ENCODE results near the gene PNMT.
"Not testable (repeated sequence)": the region's sequence is repeated elsewhere in the genome, so short reads cannot be mapped to it uniquely, and the experiment has no call there.

PNMT gene

GRCh38 chr17:39688945-39689344, 20.7 kb downstream of the PNMT start:
- DNase-seq, result no peak

GRCh38 chr17:39694593-39694992, 26.3 kb downstream of the PNMT start:
- no peak for DNase-seq

DNA sequence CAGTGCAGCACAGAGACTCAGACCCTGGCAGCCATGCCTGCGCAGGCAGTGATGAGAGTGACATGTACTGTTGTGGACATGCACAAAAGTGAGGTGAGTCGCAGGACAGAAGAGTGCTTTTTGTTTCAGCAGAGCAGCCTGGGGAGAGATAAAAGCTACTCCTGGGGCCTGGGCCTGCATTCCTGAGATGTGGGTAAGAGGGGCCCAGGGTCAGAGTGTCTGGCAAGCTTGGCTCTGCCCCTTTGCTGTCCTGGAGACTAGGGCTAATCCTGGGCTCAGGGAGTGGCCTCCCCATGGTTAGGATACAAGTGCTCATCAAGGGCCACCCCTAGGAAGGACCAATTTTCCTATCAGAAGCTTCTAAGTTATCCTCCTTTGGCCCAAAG, 26.8 kb downstream of the PNMT start:
- DNase-seq, result no peak

DNA sequence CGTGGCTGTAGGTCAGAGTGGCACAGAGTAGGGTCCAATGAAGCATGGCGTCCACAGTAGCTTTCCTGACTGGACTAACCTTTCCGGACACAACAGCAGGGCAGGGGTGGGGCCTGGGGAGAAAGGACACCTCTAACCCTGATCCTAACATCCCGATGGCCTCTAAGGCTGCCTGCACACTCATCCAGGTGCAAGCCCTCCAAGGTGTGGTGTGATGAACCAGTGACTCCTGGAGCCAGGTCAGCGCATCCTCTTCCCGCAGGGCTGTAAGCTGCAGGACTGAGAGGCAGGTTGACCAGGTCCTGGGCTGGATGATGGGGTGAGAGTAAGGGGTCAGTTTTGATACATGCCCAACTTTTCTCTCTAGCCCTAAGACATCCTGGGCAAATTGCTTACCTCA, 28.5 kb downstream of the PNMT start:
- DNase-seq, result no peak

DNA sequence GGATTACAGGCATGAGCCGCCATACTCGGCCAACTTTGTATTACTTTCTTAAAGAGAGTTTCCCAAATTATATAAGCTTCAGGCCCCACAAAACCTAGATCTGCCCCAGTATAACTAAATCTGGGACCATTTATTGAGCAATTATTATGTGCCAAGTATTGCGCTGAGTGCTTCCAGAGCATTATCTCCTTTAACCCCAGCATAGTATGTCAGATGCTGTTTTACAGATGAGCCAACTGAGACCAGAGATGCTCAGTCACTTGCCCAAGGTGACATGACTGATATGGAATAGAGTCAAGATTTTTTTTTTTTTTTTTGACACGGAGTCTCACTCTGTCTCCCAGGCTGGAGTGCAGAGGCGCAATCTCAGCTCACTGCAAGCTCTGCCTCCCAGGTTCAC, 29.7 kb downstream of the PNMT start:
- no peak for DNase-seq

DNA sequence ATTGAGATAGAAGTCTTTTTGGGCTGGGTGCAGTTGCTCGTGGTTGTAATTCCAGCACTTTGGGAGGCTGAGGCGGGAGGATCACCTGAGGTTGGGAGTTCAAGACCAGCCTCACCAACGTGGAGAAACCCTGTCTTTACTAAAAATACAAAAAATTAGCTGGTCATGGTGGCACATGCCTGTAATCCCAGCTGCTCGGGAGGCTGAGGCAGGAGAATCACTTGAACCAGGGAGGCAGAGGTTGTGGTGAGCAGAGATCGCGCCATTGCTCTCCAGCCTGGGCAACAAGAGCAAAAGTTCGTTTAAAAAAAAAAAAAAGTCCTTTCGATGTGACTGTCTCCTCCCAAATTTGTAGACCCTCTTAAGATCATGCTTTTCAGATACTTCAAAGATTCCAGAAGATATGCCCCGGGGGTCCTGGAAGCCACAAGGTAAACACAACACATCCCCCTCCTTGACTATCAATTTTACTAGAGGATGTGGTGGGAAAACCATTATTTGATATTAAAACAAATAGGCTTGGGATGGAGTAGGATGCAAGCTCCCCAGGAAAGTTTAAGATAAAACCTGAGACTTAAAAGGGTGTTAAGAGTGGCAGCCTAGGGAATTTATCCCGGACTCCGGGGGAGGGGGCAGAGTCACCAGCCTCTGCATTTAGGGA, 31.0 kb downstream of the PNMT start:
- DNase-seq, result not testable (repeated sequence)

DNA sequence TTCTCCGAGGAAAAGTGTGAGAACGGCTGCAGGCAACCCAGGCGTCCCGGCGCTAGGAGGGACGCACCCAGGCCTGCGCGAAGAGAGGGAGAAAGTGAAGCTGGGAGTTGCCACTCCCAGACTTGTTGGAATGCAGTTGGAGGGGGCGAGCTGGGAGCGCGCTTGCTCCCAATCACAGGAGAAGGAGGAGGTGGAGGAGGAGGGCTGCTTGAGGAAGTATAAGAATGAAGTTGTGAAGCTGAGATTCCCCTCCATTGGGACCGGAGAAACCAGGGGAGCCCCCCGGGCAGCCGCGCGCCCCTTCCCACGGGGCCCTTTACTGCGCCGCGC, 31.5 kb downstream of the PNMT start, which contains the start of gene ERBB2:
Gene ERBB2 (plus strand): TSS at position 247 of the 330 bp plus-strand sequence. CDS start 175 bp downstream, outside the sequence.
- no peak for DNase-seq

DNA sequence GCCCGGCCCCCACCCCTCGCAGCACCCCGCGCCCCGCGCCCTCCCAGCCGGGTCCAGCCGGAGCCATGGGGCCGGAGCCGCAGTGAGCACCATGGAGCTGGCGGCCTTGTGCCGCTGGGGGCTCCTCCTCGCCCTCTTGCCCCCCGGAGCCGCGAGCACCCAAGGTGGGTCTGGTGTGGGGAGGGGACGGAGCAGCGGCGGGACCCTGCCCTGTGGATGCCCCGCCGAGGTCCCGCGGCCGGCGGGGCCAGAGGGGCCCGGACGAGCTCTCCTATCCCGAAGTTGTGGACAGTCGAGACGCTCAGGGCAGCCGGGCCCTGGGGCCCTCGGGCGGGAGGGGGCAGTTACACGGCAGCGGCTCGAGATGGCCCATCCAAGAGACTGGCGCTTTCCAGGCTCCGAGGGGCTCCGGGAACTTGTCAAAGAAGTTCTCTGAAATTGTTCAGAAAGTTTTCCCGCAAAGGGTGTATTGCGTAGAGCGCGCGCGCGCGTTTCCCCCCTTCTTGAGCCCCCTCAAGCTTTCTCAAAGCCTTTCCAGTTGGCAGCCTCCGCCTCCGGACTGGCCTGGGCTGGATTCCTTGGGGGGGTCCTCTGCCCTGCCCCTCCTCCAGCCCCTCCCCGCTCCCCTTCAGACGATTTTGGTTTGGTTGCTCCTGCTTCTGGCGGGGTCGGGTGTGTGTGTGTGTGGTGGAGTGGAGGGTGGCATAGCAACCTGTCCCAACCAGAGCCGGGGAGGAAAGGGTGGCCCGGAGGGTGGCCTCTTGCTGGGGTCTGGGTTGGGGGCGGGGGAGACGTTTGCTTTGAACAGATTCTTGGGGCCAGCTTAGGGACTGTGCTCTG, 32.1 kb downstream of the PNMT start:
- no peak for DNase-seq

DNA sequence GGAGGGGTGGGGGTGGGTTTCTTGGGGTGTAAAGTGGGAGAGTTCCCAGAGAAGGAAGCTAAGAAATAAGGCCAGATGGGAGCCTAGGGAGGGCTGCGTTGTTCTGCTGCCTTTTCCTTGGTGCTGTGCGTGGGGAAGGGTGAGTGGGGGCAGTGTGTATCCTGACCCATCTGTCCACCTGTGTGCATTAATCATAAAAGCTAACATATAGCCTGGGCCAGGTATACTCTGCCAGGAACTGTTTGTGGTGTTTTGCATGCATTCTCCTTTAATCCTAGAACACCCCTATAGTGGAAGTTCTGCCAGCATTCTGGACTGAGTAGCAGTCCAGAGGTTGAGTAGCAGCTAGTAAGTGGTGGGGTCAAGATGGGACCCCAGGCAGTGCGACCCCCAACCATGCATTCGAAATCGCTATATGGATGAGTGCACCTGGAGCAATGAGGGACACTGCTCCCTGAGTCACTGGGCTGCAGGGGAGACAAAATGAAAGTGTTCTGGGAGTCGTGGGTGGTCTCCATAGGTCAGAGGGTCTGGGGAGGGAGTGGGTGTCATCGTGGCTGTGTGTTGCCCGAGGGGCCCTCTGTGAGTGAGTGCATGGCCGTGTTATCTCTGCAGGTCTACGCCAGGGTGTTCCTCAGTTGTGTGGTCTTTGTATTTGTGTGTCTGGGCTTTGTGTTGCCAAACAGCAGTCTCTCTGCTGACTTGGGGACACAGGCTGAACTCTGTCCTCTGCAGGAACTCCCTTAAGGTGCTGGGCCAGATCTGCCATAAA, 32.9 kb downstream of the PNMT start:
- no peak for DNase-seq

GRCh38 chr17:39701784-39702422, 33.6 kb downstream of the PNMT start:
- DNase-seq, result no peak

GRCh38 chr17:39702901-39703893, 34.9 kb downstream of the PNMT start:
- no peak for DNase-seq

DNA sequence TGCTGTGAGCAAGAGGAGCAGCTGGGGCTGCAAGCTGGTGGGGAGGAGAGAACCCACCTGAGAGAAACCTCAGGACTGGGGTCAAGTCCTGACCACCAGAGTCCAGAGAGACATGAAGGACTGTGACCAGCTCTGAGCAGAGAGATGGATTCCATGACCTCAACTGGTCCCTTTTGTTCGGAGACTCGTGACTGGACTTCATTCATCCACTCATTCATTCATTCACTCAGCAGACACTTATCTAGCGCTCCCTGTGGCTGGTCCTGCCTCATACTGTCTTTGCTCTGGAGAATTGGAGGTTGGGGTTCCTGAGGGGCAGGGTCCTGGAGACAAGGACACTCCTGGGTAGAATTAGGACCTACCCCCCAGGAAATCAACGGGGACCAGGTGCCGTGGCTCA, 35.7 kb downstream of the PNMT start:
- no peak for DNase-seq

DNA sequence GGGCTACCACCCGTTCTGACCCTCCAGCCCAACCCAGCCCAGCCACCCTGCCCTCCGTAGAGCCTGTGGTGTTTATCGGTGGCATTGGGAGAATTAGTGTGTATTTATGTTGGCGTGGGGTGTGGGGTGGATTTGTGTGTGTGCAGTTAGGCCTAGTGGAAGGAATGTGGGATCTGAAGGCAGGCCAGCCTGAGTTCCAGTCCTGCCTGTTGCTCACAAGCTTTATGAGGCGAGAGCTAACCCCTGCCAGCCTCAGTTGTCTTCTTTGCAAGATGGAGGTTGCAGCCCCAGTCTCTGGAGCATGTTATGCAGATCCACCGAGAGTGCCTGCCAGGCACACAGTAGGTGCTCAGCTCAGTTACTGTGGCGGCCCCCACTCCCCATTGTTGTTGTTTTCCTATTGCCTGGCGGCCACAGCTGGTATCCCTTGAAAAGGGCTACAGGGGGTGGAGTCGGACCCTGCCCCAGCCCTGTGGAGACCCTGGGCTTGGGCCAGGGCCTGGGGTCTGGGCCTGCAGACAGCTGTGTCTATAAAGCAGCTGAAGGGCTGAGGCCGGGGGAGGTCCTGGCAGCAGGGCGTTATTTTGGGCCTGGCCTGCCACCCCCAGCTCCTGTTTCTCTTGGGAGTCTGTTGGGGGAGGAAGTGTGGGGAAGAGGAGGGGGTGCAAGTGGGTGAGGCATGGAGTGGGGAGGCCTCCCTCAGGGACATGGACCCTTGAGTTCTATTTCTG, 36.7 kb downstream of the PNMT start:
- DNase-seq, result no peak

DNA sequence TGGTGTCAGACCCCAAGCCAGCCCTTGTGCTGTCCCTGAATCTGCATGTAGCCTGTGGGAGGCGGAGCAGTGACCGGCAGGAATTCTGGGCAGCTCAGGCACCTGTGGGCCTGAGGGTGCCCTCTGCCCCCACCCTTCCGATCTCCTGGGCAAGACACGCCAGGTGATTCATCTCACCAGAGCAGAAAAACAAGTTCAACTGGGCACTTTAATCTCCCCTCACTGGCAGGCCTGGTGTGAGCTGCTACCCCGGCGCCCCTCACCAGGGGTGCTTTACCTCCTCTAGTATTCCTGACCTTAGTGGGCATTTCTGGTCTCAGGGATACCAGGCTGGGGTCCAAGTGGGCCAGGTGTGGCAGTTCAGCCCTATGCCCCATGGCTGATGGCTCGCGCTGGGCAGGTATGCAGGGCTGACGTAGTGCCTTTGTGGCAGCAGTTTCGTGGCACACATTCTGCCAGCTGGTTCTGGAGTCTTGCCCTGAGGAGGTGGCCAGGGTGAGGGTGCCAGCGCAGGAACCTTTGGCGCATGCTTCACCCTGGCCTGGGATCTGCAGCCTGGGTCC, 37.6 kb downstream of the PNMT start:
- no peak for DNase-seq

DNA sequence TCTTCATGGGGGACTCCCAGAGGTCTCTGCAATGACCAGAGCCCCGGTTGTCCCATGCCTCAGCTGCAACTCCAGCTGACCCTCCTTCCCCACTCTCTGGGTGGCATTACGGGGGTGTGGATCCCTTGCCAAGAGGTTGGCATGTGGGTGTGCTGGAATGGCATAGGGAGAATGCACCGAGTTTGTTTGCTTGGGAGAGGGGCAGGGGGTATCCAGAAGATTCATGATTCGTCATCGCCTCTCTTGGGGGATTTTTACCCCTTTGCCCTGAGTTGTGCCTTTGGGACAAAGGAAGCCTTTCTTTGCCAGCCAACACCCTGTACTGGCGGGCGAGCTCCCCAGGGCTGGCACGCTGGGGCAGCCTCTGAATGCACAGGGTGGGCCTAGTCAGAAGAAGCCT, 38.1 kb downstream of the PNMT start:
- DNase-seq, result no peak

DNA sequence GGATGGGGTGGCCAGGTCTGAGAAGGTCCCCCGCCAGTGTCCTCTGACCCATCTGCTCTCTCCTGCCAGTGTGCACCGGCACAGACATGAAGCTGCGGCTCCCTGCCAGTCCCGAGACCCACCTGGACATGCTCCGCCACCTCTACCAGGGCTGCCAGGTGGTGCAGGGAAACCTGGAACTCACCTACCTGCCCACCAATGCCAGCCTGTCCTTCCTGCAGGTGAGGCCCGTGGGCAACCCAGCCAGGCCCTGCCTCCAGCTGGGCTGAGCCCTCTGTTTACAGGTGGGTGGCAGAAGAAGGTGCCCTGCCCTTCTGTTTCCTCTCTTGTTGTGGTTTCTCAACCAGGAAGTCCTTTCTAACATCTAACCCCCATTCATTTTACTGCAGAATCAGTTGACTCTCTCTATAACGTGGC, 38.7 kb downstream of the PNMT start:
- no peak for DNase-seq

- no peak for DNase-seq
Observed at GRCh38 chr17:39709319-39709997, 41.2 kb downstream of the PNMT start.

DNA sequence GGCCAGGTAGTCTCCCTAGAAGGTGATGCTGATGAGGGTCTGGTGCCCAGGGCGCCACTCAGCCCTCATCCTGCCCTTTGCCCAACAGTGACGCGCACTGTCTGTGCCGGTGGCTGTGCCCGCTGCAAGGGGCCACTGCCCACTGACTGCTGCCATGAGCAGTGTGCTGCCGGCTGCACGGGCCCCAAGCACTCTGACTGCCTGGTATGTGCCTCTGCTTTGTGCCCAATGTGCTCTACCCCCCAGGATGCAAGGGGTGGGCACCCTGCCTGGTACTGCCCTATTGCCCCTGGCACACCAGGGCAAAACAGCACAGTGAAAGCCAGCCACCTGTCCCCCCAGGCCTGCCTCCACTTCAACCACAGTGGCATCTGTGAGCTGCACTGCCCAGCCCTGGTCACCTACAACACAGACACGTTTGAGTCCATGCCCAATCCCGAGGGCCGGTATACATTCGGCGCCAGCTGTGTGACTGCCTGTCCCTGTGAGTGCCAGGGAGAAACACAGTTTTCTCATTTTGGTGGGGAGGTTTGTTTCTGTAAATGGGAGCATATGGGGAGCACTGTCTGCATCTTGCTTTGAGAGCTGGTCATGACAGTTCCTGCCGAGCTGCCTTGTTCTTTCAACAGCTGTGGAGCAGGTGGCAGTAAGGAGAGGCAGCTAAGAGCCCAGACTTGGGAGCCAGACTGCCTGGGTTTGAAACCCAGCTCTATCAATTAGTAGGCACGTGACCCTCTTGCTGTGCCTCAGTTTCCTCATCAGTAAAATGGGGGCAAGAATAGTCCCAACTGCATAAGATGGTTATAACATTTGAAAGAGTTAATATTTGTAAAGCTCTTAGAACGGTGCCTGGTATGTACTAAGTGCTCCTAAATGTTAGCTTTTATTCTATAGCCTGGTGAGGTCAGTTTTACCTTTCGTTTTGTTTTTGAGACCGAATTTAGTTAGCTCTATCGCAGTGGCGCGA, 42.0 kb downstream of the PNMT start:
- DNase-seq, result no peak

DNA sequence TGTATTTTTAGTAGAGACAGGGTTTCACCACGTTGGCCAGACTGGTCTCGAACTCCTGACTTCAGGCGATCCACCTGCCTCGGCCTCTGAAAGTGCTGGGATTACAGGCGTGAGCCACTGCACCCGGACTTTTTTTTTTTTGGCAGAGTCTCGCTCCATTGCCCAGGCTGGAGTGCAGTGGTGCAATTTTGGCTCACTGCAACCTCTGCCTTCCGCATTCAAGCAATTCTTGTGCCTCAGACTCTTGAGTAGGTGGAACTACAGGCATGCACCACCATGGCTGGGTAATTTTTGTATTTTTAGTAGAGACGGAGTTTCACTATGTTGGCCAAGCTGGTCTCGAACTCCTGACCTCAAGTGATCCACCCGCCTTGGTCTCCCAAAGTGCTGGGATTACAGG, 42.8 kb downstream of the PNMT start:
- DNase-seq, result not testable (repeated sequence)
